Activated CD8-positive, alpha-beta memory T cell treated with anti-CD3 and anti-CD28 coated beads, Interleukin-2, amount 50 U/mL, for 24 hours (primary cell): ENCODE measurements around the gene CES5A.
"Not testable (repeated sequence)": the region's sequence is repeated elsewhere in the genome, so short reads cannot be mapped to it uniquely, and the experiment has no call there.

Experiments used
- DNase-seq: peaks from one replicate; pipeline ENCODE4 v3.0.0-alpha.2; 2020; ENCODE audit errors: extremely low read depth

Gene CES5A

GRCh38 chr16:55875273-55875672, at the start of gene CES5A:
Gene CES5A, minus strand, starts transcription at chr16:55875373. Its CDS starts 152 bp downstream, at chr16:55875221.
- no peak for DNase-seq

- DNase-seq, result no peak
Measured at GRCh38 chr16:55922662-55923061, 47.5 kb upstream of the CES5A start.

- no peak for DNase-seq
Measured at GRCh38 chr16:55917373-55918160, 42.4 kb upstream of the CES5A start.

- DNase-seq, result no peak
Measured at GRCh38 chr16:55915096-55915827, 40.1 kb upstream of the CES5A start.

GRCh38 chr16:55914383-55914782, 39.2 kb upstream of the CES5A start:
- DNase-seq, result no peak

GRCh38 chr16:55913716-55914115, 38.5 kb upstream of the CES5A start:
- no peak for DNase-seq

- not testable (repeated sequence) for DNase-seq
Measured at GRCh38 chr16:55913121-55913520, 37.9 kb upstream of the CES5A start.

- DNase-seq, result no peak
Measured at GRCh38 chr16:55912022-55912421, 36.8 kb upstream of the CES5A start.

GRCh38 chr16:55911616-55912015, 36.4 kb upstream of the CES5A start:
- DNase-seq, result no peak

GRCh38 chr16:55909876-55910275, 34.7 kb upstream of the CES5A start:
- no peak for DNase-seq

- no peak for DNase-seq
Measured at GRCh38 chr16:55908641-55909040, 33.5 kb upstream of the CES5A start.

GRCh38 chr16:55907661-55908060, 32.5 kb upstream of the CES5A start:
- no peak for DNase-seq

- DNase-seq, result no peak
Measured at GRCh38 chr16:55906123-55906522, 30.9 kb upstream of the CES5A start.

- no peak for DNase-seq
Measured at GRCh38 chr16:55905651-55906050, 30.5 kb upstream of the CES5A start.

- no peak for DNase-seq
Measured at GRCh38 chr16:55901566-55902217, 26.5 kb upstream of the CES5A start.

GRCh38 chr16:55900616-55901393, 25.6 kb upstream of the CES5A start:
- DNase-seq, result no peak

GRCh38 chr16:55899857-55900256, 24.7 kb upstream of the CES5A start:
- DNase-seq, result no peak

- DNase-seq, result no peak
Measured at GRCh38 chr16:55898592-55898991, 23.4 kb upstream of the CES5A start.

- no peak for DNase-seq
Measured at GRCh38 chr16:55892821-55893220, 17.6 kb upstream of the CES5A start.

GRCh38 chr16:55889518-55889917, 14.3 kb upstream of the CES5A start:
- DNase-seq, result no peak

GRCh38 chr16:55888546-55888945, 13.4 kb upstream of the CES5A start:
- DNase-seq, result no peak

- no peak for DNase-seq
Measured at GRCh38 chr16:55876854-55877253, 1.7 kb upstream of the CES5A start.
